K562 (cell line): Measurements from ENCODE around the gene NBEA.

Experiments
- EP300 ChIP-seq: IDR thresholded peaks from 2 replicates; pipeline ENCODE4 v1.6.1; 2012; ENCODE audit warnings: low read length, improper control_type of control experiment
- ETV5 ChIP-seq: sonication (generic); formaldehyde crosslinking; IDR thresholded peaks from 2 replicates; pipeline ENCODE4 v1.4.0; 2020; ENCODE audit warnings: low read depth, mild to moderate bottlenecking, missing genetic modification reagents
- JUNB ChIP-seq: fragments of 450-650 bp; formaldehyde crosslinking; conservative IDR thresholded peaks from 2 replicates; pipeline ENCODE4 v1.4.0; 2020; ENCODE audit warnings: mild to moderate bottlenecking
- NFE2L1 ChIP-seq: fragments of 450-650 bp; IDR thresholded peaks from 2 replicates; pipeline ENCODE4 v1.6.1; 2016; ENCODE audit warnings: missing genetic modification characterization, low read depth, mild to moderate bottlenecking, missing compliant biosample characterization, moderate library complexity, borderline replicate concordance
- POLR2A ChIP-seq: fragments of 450-650 bp; conservative IDR thresholded peaks from 2 replicates; pipeline ENCODE4 v1.6.1; 2016
- SMARCC2 ChIP-seq: fragments of 450-650 bp; IDR thresholded peaks from 2 replicates; pipeline ENCODE4 v1.6.1; 2017; ENCODE audit warnings: antibody characterized with exemption, moderate library complexity, mild to moderate bottlenecking, low read depth
- WHSC1 ChIP-seq: IDR thresholded peaks from one replicate; pipeline ENCODE4 v1.6.1; 2012; ENCODE audit warnings: low read length, control low read depth, inconsistent platforms
- ZFPM2 ChIP-seq: fragments of 250-450 bp; sonication (Bioruptor Pico); IDR thresholded peaks from 2 replicates; pipeline ENCODE4 v1.5.1; 2022; ENCODE audit warnings: mild to moderate bottlenecking
- TF ChIP-seq, protein P1 (sequence below): sonication (generic); formaldehyde crosslinking; IDR thresholded peaks from 2 replicates; pipeline ENCODE4 v1.8.0; 2022; ENCODE audit warnings: missing genetic modification reagents, mild to moderate bottlenecking, borderline replicate concordance
- TF ChIP-seq, protein P2 (sequence below), 3 experiments: IDR thresholded peaks in 2 of 3; conservative IDR thresholded peaks in 1 of 3; 2 replicates each; pipeline ENCODE4 v1.5.1; 2011 to 2012; ENCODE audit warnings: low read length in 3 of 3, mild to moderate bottlenecking in 3 of 3, control low read depth in 2 of 3, improper control_type of control experiment in 1 of 3, inconsistent platforms in 1 of 3, low read depth in 1 of 3, mixed read lengths in 1 of 3, moderate library complexity in 1 of 3; ENCODE audit not compliant: insufficient read depth in 2 of 3

DNA sequence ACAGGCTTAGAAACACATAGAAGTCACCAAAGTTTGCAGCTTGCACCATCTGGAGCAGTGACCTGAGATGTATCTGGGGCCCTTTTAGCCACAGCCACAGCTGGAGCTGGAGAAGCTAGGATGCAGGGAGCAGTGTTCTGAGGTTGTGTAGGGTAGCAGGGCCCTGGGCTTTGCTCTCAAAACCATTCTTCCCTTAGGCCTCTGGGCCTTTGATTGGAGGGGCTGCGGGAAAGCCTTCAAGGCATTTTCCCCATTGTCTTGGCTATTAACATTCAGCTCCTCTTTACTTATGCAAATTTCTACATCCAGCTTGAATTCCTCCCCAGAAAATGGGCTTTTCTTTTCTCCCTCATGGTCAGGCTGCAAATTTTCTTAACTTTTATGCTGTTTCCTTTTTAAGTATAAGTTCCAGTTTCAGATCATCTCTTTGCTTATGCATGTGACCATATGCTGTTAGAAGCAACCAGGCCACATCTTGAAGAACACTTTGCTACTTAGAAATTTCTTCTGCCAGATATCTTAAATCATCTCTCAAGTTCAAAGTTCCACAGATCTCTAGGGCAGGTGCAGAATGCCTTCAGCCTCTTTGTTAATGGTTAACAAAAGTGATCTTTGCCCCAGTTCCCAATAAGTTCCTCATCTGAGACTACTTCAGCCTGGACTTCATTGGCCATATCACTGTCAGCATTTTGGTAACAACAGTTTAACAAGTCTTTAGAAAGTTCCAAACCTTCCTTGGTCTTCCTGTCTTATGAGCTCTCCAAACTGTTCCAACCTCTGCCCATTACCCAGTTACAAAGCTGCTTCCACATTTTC lies 48.5 kb downstream of the NBEA start:
- TF ChIP-seq, protein P1, sequence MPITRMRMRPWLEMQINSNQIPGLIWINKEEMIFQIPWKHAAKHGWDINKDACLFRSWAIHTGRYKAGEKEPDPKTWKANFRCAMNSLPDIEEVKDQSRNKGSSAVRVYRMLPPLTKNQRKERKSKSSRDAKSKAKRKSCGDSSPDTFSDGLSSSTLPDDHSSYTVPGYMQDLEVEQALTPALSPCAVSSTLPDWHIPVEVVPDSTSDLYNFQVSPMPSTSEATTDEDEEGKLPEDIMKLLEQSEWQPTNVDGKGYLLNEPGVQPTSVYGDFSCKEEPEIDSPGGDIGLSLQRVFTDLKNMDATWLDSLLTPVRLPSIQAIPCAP (CRISPR knock-in tag): no peak
- TF ChIP-seq, protein P2, sequence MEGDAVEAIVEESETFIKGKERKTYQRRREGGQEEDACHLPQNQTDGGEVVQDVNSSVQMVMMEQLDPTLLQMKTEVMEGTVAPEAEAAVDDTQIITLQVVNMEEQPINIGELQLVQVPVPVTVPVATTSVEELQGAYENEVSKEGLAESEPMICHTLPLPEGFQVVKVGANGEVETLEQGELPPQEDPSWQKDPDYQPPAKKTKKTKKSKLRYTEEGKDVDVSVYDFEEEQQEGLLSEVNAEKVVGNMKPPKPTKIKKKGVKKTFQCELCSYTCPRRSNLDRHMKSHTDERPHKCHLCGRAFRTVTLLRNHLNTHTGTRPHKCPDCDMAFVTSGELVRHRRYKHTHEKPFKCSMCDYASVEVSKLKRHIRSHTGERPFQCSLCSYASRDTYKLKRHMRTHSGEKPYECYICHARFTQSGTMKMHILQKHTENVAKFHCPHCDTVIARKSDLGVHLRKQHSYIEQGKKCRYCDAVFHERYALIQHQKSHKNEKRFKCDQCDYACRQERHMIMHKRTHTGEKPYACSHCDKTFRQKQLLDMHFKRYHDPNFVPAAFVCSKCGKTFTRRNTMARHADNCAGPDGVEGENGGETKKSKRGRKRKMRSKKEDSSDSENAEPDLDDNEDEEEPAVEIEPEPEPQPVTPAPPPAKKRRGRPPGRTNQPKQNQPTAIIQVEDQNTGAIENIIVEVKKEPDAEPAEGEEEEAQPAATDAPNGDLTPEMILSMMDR (IDR thresholded peaks at IDR 0.05 in 2 of 3, conservative IDR thresholded peaks at IDR 0.05 in 1 of 3; ENCODE audit: insufficient read depth in 2 of 3, low read depth in 1 of 3, low read length in 3 of 3): no peak
- TF ChIP-seq EP300 (no peak), WHSC1 (no peak), JUNB (CRISPR knock-in tag) (no peak), ZFPM2 (no peak), POLR2A (no peak), NFE2L1 (tag) (no peak), SMARCC2 (no peak), ETV5 (no peak)
